Subcutaneous adipose tissue (tissue), 4 donors: ENCODE results near the gene FOXE1. TPM values are rescaled to one million over a fixed set of nuclear protein-coding genes. Genes with fewer than 3 reads are reported as not detected.

Source experiments
- total RNA-seq, 4 donors: library from RNA; depleted of rRNA; stranded (reverse); fragments of >200 nt; gene quantifications; one replicate each; pipeline ENCODE4 v1.1.0, GENCODE V29; 2016
- TF ChIP-seq, protein P1 (sequence below): fragments of 450-650 bp; IDR thresholded peaks from one replicate; pipeline ENCODE4 v1.5.1; 2016; ENCODE audit warnings: low read depth, mild to moderate bottlenecking, control low read depth, antibody characterized with exemption, moderate library complexity

Gene FOXE1
- total RNA-seq, 4 donors from 2014 or later = not detected

DNA sequence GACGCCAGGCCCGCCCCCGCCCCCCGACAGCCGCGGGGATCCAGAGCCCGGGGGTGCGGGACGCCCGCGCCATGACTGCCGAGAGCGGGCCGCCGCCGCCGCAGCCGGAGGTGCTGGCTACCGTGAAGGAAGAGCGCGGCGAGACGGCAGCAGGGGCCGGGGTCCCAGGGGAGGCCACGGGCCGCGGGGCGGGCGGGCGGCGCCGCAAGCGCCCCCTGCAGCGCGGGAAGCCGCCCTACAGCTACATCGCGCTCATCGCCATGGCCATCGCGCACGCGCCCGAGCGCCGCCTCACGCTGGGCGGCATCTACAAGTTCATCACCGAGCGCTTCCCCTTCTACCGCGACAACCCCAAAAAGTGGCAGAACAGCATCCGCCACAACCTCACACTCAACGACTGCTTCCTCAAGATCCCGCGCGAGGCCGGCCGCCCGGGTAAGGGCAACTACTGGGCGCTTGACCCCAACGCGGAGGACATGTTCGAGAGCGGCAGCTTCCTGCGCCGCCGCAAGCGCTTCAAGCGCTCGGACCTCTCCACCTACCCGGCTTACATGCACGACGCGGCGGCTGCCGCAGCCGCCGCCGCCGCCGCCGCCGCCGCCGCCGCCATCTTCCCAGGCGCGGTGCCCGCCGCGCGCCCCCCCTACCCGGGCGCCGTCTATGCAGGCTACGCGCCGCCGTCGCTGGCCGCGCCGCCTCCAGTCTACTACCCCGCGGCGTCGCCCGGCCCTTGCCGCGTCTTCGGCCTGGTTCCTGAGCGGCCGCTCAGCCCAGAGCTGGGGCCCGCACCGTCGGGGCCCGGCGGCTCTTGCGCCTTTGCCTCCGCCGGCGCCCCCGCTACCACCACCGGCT is 1.0 kb downstream of the FOXE1 start:
- TF ChIP-seq, protein P1, sequence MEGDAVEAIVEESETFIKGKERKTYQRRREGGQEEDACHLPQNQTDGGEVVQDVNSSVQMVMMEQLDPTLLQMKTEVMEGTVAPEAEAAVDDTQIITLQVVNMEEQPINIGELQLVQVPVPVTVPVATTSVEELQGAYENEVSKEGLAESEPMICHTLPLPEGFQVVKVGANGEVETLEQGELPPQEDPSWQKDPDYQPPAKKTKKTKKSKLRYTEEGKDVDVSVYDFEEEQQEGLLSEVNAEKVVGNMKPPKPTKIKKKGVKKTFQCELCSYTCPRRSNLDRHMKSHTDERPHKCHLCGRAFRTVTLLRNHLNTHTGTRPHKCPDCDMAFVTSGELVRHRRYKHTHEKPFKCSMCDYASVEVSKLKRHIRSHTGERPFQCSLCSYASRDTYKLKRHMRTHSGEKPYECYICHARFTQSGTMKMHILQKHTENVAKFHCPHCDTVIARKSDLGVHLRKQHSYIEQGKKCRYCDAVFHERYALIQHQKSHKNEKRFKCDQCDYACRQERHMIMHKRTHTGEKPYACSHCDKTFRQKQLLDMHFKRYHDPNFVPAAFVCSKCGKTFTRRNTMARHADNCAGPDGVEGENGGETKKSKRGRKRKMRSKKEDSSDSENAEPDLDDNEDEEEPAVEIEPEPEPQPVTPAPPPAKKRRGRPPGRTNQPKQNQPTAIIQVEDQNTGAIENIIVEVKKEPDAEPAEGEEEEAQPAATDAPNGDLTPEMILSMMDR = no peak

DNA sequence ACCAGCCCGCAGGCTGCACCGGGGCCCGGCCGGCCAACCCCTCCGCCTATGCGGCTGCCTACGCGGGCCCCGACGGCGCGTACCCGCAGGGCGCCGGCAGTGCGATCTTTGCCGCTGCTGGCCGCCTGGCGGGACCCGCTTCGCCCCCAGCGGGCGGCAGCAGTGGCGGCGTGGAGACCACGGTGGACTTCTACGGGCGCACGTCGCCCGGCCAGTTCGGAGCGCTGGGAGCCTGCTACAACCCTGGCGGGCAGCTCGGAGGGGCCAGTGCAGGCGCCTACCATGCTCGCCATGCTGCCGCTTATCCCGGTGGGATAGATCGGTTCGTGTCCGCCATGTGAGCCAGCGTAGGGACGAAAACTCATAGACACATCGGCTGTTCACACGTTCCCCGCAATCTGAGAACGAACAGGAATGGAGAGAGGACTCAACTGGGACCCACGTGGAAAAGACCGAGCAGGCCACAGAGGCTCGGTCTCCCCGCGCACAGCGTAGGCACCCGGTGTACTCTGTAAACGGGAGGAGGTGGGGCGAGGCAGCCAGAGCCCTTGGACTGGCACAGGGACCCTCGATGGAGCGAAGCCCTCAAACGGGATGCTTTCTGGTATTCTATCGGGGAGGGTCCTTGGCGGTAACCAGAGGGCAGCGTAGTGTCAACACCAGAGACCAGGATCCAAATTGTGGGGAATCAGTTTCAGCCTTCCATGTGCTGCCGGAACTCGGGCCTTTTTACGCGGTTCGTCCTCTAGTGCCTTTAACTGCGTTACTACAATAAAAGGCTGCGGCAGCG is 1.9 kb downstream of the FOXE1 start:
- TF ChIP-seq, protein P1 = no peak

DNA sequence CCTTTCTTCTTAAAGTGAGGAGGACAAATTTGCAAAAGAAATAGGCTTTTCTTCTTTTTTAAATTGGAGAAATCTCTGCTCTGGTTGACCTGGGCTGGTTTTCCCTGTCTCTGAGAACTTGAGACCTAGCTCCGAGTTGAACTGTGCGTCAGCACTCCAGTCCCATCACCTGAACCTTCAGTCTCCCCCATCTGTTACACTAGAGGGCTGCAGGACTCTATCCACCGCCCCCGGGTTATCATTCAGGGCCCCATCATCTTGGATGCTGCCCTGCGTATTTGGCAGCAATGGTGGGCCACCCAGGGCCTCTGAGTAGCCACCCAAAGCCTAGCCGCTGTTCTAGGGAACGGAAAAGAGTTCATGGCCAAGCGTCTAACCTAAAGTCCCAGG is 2.5 kb downstream of the FOXE1 start:
- TF ChIP-seq, protein P1 = no peak

DNA sequence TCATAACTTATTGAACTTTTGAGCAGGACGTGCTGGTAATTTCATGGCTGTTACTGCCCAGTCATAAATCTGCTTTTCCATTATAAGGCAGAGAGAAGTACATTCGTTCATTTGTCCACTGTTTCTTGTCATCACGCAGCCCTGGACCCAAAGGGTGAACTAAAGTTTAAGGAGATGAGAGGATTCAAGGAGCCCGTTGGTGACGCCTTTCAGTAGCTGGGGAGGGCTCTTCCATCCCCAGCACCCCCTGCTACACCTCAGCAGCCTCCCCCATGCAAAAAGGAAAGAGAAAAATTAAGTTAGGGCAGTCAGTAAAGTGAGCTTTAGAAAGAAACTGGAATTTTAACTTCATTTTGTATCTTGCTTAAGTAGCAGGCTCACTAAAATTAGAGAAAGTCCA is 2.9 kb downstream of the FOXE1 start:
- TF ChIP-seq, protein P1 = no peak

DNA sequence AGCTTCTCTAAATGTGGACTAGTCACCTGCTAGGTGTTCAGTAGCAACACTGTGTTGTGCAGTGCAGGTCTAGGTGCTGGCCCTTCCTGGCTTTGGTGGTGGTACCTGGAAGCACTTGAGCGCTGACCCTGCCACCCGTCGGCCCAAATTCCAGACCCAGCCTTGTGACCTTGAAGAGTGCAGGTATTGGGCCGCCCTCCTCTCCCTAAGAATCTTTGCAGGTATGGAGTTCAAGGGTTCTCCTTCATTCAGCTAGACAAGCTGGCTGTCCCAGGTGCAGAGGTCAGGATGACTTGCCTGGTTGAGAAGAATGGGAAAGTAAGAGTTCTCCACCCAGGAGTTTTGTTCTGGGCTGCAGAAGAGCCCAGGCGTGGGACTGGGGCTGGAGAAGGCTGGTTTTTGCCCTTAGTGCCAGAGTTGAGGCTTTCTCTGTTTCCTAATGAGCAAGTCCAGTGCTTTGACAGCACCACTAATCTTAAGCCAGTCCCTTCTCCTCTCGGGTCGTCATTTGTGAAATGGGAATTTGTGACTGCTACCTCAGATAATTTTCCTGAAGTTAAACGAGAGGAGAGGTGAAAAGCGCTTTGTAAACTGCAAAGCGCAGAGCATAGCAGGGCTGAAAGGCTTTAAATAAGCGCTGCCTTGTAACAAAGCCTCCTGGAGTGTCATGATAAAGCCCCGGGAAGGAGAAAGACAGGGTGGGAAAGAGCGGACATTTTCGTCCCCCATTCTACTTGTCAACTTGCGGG is 4.0 kb downstream of the FOXE1 start:
- TF ChIP-seq, protein P1 = no peak

DNA sequence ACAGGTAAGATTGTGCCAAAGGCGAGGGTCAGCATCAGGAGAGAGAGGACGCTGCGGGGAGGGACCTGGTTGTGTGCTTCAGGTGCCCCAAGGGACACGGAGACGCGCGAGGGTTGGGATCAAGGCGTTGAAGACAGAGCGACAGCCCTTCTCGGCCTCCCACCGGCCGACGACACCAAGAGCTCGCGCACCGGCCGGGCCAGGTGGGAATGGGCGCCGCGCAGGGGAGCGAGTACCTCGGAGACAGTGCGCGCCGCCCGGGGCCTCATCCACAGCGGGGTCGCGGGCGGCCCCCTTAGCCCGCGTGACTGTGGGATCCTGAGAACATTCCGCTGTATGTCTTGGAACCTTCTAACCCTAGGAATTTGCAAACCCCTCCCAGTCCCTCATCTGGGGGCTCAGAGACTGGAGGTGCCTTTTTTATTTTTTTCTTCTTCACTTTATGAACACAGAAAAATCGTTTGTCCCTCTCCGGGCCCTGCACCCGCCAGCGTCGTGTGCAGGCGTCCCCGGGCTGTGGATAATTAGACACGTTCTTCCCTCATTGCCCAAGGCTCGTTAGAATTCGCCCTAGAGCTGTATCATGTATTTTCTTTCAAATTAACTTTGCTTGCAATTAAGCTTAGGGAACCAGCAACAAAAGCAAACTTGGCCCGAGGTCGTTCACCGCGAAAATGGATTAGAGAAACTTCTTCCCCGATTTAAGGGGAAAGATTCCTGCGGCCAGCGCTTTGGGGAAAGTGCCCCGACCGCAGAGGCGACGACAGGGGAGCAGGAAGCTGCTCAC is 4.8 kb downstream of the FOXE1 start:
- TF ChIP-seq, protein P1 = no peak
